ENCODE data around the gene FANCE. TPM values are rescaled to one million over a fixed set of nuclear protein-coding genes. Genes with fewer than 3 reads are reported as not detected.

Gene FANCE
- 1 to 10 TPM; 2.5 to 4.0 TPM for total RNA-seq
- long read RNA-seq, donor 1, partial matches to known transcripts = 0 of 4 reads
- long read RNA-seq, donor 1, other reads (novel, unspliced or antisense) = 2 of 4 reads
- long read RNA-seq, donor 2, partial matches to known transcripts = 0 of 1 reads
- long read RNA-seq, donor 2, other reads (novel, unspliced or antisense) = 0 of 1 reads

GRCh38 chr6:35452183-35453090, at the start of gene FANCE:
FANCE (plus strand) TSS chr6:35452338; CDS start chr6:35452546, 208 bp downstream.
- DNase-seq (ENCODE audit: low spot score) = peak; percentile 98
- intact Hi-C loops (cut with DNase I) = no loop called here

GRCh38 chr6:35402856-35403191, 49.3 kb upstream of the FANCE start:
- DNase-seq (ENCODE audit: low spot score) = no peak
- intact Hi-C loops (cut with DNase I) = no loop called here

DNA sequence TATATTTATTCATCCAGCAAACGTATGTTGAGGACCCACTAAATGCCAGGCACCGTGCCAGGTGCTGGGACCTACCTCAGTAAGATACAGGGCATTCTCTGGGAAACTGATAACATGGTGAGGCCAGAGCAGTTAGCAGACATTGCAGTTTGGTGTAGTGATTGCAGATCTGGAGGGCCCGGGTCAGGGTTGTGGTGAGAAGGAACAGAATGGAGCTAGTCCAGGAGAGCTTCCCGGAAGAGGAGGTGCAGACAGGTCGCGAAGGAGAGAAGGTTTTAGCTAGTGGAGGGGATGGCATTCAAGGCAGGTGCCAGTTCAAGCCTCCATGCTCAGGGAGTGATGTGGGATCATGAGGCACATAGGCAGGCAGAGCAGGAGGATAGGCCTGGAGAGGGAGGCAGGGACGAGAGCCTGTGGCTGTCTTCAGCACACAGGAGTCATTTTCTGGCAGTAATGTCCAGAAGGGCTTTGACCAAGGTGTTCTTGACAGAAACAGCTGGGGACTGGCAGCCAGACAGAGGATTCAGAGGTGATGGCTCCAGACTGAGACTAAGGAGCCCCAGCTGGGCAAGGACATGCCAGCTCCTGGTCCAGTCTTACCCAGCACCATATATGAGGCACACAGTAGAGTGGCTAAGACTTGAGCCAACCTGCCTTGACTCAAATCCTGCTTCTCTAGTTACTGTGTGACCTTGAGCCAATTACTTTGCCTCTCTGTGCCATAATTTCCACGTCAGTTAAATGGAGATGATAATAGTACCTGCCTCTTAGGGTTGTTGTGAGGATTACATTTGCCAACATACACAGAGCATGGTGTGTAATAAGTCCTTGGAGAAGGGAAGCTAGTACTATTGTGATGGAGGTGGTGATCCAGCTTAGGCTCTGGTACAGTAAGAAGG, 48.3 kb upstream of the FANCE start:
- DNase-seq (ENCODE audit: low spot score) = no peak
- intact Hi-C loops (cut with DNase I) = no loop called here

GRCh38 chr6:35406711-35407485, 45.2 kb upstream of the FANCE start:
- no peak for DNase-seq (ENCODE audit: low spot score)
- intact Hi-C loops (cut with DNase I) = no loop called here

DNA sequence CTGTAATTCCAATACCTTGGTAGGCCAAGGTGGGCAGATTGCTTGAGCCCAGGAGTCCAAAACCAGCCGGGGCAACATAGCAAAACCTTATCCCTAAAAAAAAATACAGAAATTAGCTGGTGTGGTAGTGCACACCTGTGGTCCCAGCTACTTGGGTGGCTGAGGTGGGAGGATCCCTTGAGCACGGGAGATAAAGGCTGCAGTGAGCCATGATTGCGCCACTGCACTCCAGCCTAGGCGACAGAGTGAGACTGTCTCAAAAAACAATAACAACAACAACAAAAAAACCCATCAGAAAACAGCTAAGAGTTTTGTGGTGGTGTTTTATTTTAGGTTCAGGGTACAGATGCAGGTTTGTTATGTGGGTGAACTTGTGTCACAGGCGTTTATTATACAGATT, 42.9 kb upstream of the FANCE start:
- intact Hi-C loops (cut with DNase I) = no loop called here
- no peak for DNase-seq (ENCODE audit: low spot score)

- intact Hi-C loops (cut with DNase I) = no loop called here
- DNase-seq (ENCODE audit: low spot score) = no peak
Observed at GRCh38 chr6:35410131-35410530, 42.0 kb upstream of the FANCE start.

DNA sequence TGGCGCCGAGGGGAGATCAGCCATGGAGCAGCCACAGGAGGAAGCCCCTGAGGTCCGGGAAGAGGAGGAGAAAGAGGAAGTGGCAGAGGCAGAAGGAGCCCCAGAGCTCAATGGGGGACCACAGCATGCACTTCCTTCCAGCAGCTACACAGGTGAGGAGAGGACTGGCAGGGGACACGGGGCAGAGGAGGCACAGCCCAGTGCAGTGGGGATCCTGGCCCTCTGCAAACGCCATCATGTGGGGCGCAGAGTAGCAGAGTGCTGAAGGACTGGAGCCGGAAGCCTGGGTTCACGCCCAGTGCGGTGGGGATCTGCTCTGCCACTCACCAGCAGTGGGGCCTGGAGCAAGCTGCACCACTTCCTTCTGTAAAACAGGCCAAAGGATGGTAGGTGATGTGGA, 41.1 kb upstream of the FANCE start:
- no peak for DNase-seq (ENCODE audit: low spot score)
- intact Hi-C loops (cut with DNase I) = no loop called here

DNA sequence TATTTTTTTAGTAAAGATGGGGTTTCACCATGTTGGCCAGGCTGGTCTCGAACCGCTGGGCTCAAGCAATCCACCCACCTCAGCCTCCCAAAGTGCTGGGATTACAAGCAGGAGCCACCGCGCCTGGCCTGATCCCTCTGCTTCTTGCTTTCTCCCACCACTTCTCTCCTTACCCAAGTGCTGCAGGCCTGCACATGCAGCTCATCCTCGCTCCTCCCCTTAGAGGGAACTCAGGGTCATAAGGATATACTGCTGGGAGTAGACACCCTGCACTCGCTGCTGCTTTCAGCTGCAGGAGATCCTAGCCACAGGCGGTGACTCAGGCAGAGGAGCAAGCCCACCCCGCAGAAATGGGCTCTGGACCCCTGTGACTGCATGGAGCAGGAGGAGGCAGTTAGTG, 40.0 kb upstream of the FANCE start:
- no peak for DNase-seq (ENCODE audit: low spot score)
- intact Hi-C loops (cut with DNase I) = no loop called here

DNA sequence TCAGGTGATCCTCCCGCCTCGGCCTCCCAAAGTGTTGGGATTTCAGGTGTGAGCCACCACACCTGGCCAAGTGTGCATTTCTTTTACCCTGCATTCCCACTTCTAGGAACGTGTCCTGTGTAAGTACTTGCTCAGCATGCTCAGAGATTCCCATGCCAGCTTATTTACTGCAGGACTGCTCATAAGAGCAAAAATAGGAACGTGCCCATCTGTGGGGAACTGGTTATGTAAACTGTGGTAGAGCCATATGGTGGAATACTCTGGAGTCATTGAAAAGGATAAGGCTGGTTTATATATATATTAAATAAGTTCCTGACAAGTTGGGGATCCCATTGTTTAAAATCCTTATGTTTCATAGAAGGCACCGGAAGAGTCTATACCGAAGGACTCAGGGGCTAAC, 38.2 kb upstream of the FANCE start:
- no peak for DNase-seq (ENCODE audit: low spot score)
- intact Hi-C loops (cut with DNase I) = no loop called here

GRCh38 chr6:35415065-35415891, 36.9 kb upstream of the FANCE start:
- DNase-seq (ENCODE audit: low spot score) = peak; percentile 86
- intact Hi-C loops (cut with DNase I) = loop anchor here in 1 of 2 donors (5.0 kb wide), 1 partner anchor 73 kb away; the partner anchor contains the start of gene PPARD

DNA sequence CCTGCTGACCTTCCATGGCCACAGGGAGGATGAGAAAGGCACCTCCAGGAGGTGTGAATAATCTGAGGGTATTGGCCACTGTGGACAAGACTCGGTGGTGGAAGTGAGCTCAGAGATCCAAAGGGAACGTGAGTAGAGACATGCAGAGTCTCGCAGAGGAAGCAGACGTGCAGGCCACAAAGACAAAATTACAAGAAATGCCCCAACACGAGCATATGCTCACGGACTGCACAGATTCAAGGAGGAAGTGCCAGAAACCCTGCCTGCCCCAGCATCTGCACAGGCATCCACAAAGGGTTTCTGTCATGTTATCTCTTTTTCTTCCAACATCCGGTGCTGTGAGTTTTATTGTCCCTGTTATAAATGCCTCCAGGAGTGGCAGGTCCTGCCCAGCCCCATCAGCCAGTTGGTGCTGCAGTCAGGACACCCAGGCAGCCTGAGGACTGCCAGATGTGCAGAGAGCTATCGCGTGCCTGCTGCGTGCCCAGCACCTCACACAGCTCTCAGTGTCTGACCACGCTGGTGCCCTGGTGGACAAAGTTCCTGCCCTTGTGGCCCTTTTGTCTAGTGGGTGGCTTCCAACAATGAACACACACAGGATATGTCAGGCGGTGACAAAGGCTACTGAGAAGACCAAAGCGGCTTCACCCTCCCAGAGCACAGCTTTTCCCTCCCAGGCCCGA, 34.0 kb upstream of the FANCE start:
- DNase-seq (ENCODE audit: low spot score) = no peak
- intact Hi-C loops (cut with DNase I) = loop anchor here in 1 of 2 donors (5.0 kb wide), 1 partner anchor 76 kb away; the partner anchor contains the start of gene PPARD

DNA sequence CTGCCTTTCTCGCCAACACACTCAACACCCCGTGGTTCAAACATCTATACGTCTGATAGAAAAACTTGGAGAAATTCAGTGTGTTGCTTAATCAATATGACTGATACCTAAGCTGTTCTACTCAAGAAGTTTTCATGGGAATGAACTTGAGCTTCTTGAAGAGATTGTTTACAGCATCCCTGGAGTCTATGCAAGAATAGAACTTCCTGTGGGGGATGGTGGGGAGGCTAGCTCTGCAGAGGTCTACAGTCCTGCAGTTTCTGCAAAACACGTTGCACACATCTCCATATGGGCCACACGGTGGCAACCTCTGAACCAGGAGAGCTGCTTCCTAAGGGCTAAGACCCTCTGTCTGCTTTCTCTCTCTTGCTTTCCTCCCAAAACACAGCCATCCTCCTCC, 32.7 kb upstream of the FANCE start:
- intact Hi-C loops (cut with DNase I) = loop anchor here in 1 of 2 donors (5.0 kb wide), 1 partner anchor 77 kb away; the partner anchor contains the start of gene PPARD
- no peak for DNase-seq (ENCODE audit: low spot score)

GRCh38 chr6:35419961-35420360, 32.2 kb upstream of the FANCE start:
- intact Hi-C loops (cut with DNase I) = loop anchor here in 1 of 2 donors (5.0 kb wide), 1 partner anchor 78 kb away; the partner anchor contains the start of gene PPARD
- no peak for DNase-seq (ENCODE audit: low spot score)

GRCh38 chr6:35425284-35425683, 26.9 kb upstream of the FANCE start:
- intact Hi-C loops (cut with DNase I) = no loop called here
- no peak for DNase-seq (ENCODE audit: low spot score)

DNA sequence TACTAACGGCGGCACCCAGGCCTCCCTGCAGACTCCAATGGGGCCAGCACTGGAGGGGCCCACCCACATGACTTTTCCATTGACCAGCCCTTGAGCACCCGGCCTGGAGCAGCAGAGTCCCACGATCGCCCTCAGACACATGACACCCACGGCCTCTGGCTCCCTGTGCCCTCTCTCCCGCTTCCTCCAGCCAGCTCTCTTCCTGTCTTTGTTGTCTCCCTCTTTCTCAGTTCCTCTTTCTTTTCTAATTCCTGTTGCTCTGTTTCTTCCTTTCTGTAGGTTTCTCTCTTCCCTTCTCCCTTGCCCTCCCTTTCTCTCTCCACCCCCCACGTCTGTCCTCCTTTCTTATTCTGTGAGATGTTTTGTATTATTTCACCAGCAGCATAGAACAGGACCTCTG, 26.1 kb upstream of the FANCE start:
- intact Hi-C loops (cut with DNase I) = no loop called here
- no peak for DNase-seq (ENCODE audit: low spot score)

DNA sequence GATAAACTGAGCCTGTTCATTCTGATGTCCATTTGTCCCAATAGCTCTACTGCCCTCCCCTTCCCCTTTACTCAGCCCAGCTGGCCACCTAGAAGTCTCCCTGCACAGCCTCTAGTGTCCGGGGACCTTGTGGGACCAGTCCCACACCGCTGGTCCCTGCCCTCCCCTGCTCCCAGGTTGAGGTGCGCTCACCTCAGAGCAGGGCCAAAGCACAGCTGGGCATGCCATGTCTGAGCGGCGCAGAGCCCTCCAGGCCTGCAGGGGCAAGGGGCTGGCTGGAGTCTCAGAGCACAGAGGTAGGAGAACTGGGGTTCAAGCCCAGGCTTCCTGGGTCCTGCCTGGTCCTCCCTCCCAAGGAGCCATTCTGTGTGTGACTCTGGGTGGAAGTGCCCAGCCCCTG, 24.7 kb upstream of the FANCE start:
- DNase-seq (ENCODE audit: low spot score) = no peak
- intact Hi-C loops (cut with DNase I) = no loop called here

- intact Hi-C loops (cut with DNase I) = loop anchor here in 1 of 2 donors (1.0 kb wide), 1 partner anchor 12 kb away; no protein-coding TSS in a partner anchor
- no peak for DNase-seq (ENCODE audit: low spot score)
Observed at GRCh38 chr6:35427851-35428321, 24.3 kb upstream of the FANCE start.
